Erythroblast (primary cell): Measurements from ENCODE around the gene RGL2.
A peak's percentile ranks its signal among the peaks of the same experiment; 100 is the strongest.

Experiments
- DNase-seq, 2 experiments: peaks; one replicate each; lab custom pipeline; 2025; lab: John Stamatoyannopoulos, UW
- GATA1 ChIP-seq: IDR thresholded peaks from 2 replicates; pipeline ENCODE4 v1.6.1; 2011; ENCODE audit warnings: low read depth, mild to moderate bottlenecking, control low read depth, low read length, moderate library complexity
- POLR2A ChIP-seq: IDR thresholded peaks from 2 replicates; pipeline ENCODE4 v1.6.1; 2011; ENCODE audit warnings: mild to moderate bottlenecking, low read length

The RGL2 gene

DNA sequence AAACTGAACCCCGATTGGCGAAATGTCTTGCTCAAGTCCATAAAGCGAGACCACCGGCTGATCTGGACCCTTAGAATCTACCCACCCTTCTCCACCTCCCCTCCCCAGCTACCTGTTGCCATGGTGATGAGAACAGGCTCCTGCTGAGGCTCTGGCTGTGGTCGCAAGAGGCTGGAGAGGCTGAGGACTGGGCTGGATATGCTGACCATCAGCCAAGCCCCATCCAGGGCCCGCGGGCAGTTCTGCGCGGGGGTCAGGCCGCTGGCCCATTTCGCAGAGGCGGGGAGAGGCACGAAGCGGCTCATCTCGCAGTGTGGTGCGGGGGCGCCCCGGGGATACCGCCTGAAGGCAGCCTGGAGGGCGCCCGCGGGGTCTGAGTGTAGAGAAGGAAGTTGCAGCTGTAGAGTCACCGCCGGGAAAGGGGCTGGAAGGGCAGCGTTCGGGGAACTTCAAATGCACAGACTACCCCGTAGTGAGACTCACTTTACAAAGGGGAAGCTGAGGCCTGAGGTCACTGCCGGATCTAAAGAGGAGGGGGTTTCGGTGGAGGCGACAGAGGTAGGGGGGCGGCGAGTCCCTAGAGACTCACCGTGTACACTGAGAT lies 14.5 kb upstream of the RGL2 start:
- peak; percentile 48 to 66 for DNase-seq
- TF ChIP-seq GATA1 = no peak
- TF ChIP-seq POLR2A = no peak

DNA sequence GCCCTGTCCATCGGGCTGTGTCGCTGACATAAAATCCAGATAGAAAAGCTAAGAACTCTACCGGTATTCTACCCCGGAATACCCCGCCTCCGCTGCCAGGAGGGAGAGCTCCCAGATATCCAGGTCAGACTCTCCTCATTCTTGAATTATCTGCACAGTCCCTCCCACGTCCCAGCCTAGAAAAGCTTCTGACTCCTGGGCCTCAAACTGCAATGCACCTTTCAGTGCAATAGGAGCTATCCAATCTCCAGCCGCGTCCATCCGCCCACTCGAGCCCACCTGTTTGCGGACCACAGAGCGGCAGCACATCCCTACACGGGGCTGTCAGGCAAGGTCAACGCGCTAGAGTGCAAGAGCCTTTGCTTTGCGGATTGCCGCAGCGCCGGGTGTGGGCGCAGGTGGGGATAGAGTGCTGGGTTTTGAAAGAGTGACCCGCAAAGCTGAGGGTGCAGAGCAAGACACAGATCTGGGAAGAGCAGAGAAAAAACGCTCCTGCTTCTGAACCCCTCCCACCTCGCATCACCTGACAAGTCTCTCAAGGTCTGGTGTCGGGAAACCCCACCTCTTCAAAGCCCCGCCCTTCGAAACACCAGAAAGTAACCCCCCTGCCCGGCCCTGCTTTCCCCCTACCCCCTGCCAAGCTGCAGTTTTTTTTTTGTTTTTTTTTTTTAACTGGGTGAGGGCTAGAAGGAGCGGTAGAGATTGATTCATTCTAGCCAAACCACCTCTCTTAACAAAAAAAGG lies 13.8 kb upstream of the RGL2 start:
- DNase-seq = peak; percentile 76 to 78

DNA sequence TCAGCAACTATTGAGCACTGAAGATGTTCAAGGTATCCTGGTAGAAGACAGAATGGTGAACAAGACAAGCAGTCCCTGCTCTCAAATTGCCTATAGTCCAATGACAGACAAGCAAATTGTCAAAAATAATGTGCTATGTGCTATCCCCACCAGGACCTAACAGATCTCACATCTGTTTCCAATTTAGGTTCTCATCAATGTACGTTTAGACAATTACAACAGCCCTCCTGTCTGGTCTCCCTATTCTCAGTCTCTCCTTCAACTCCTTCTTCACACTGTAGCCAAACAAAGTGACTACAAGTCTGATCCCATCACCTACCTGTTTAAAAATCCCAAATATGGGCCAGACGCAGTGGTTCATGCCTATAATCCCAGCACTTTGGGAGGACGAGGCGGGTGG lies 7.6 kb upstream of the RGL2 start:
- DNase-seq = no peak
- TF ChIP-seq POLR2A = no peak
- TF ChIP-seq GATA1 = no peak

More for the DNA sequence above, 13.8 kb upstream of the RGL2 start:
- TF ChIP-seq GATA1 (no peak), POLR2A (no peak)

DNA sequence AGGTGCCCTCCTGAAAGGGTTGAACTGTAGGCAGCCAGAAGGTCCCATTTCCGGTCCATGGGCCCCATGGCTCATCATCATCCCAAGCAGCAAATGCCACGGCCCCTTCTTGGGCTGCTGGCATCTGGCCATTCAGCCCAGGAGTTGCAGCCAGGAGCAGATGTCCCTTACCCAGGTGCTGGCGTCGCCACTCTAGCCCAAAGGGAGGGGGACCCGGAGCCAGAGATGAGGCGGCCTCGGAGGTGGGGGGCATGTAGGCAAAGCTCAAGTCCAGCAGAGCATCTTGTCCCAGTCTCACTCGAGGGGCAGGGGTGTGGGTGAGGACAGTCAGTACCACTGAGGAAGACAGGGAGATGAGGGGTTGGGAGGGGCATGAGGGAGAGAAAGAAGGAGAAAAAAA lies 6.3 kb upstream of the RGL2 start:
- TF ChIP-seq POLR2A (peak; percentile 18), GATA1 (no peak)

DNA sequence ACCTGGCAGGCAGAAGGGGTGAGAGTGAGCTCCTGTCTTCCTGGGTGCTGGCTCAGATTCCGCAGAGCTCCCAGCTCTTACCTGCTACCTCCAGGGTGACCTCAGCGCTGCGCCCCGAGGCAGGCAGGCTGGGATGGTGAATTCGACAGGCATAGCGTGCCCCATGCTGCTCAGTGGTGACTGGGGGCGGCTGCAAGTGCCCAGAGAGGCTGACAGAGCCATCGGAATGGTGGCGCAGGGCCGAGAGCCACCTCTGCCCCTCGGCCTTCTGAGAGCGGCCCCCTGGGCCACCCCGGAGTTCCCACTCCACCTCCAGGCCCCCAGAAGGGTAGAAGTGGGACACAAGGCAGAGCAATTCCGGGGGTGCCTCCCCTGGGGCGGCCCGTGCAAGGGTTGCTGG lies 5.5 kb upstream of the RGL2 start:
- no peak for DNase-seq
- no peak for TF ChIP-seq GATA1
- no peak for TF ChIP-seq POLR2A

More for the DNA sequence above, 6.3 kb upstream of the RGL2 start:
- no peak for DNase-seq

DNA sequence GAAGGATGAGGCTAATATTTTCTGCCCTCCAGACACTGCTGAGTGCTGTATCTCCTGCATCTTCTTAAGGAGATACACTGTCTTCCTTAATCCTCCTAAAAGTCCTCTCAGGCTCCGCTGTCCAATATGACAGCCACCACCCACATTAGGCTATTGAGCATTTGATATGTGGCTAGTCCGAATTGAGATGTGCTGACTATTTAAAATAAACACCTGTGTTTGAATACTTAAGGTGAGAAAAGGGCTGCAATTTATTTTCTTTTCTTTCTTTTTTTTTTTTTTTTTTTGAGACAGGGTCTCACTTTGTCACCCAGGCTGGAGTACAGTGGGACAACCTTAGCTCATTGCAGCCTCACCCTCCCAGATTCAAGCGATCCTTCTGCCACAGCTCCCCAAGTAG lies 3.1 kb upstream of the RGL2 start:
- TF ChIP-seq POLR2A (no peak), GATA1 (no peak)
- DNase-seq = no peak

DNA sequence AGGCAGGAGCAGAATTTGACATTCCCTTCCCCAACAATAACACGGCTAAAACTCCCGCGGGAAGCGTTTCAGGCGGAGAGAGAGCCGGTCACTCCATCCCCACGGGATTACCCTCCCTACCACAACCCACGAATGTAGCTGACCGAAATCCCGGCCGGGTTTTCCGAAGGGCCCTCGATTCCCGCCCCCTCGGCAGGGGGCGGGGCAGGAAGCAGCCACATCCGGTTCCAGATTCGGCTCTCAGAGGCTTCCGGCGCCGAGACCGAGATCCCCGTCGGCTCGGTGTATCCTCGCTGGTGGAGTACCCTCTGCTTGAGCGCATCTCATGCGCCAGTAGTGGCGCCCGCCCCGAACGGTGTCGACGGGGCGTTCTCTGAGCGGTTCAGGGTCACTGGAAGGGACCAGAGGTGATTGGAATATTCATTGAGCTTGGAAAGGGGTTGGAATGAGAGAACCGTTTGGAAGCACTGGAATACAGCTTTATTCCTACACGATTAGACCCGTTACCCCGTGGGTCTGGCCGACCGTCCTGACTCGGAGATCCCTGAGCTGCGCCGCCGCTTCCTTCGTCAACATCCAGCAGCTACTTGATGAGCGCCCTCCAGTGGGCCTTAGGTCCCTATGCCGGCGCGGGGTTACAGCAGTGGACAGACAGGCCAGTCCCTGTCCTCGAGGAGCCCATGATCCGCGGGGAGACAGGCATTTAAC lies 649 bp upstream of the RGL2 start:
- peak; percentile 92 to 94 for DNase-seq
- TF ChIP-seq POLR2A (peak; percentile 97), GATA1 (no peak)

DNA sequence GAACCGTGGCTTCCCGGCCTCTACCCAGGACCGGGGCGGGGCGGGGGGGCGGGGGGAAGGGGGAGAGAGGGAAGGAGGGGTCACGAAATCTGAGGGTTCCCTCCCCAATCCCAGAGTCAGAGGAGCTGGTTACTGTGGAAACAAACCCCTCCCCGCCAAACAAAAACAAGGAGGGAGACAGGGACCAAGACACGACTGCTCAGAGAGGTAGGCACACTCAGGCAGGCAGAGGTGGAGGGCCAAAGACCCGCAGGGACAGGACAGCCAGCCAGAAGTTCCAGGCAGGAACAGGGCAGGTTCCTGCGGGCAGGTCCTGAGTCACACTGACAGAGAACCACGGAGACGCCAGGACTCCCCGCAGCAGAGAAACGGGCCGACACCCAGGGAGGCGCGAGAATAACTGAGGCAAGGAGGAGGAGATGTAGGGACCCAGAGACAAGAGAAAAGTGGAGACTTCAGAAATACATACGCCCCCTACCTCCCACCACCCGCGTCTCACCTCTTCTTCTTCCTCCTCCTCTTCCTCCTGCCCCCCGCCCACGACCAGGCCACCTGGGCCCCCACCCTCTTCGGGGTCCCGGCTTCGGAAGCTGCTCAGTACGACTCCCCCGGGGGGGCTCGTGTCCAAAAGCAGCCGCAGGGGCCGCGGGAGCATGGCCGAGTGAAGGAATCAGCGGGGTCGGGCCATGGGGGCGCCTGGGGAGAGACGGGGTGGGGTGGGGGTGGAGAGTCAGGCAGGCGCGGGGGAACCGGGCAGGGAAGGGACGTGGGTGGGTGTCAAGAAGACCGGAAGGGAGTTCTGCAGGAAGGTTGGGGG lies 578 bp downstream of the RGL2 start:
- DNase-seq = peak; percentile 73 to 76
- no peak for TF ChIP-seq GATA1
- peak; percentile 72 for TF ChIP-seq POLR2A

DNA sequence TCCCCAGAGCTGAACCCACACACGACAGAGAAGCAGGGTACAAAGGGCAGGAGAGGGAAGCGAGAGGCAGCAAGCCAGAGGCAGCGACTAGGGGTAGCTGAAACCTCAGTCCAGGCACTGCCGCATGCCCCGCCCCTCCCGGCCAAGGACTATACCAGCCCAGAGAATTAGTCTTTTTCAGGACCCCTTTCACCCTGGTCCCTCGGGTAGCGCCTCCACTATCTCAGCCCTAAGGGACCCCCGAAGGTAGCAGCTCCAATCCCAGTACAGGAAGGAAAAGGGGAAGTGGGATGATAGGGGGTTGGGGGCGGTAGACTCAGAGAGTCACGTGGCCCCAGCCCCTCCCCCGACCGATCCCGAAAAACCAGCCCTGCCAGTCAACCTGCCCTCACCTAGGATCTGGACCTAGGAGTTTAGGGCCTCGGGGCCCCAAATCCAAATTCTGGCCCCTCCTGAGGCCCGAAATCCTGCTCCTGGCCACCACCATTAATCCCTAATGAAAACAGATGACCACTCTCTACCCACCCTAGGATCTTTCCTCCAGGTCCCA lies 1.3 kb downstream of the RGL2 start:
- no peak for DNase-seq
- TF ChIP-seq GATA1 = no peak
- TF ChIP-seq POLR2A = no peak

DNA sequence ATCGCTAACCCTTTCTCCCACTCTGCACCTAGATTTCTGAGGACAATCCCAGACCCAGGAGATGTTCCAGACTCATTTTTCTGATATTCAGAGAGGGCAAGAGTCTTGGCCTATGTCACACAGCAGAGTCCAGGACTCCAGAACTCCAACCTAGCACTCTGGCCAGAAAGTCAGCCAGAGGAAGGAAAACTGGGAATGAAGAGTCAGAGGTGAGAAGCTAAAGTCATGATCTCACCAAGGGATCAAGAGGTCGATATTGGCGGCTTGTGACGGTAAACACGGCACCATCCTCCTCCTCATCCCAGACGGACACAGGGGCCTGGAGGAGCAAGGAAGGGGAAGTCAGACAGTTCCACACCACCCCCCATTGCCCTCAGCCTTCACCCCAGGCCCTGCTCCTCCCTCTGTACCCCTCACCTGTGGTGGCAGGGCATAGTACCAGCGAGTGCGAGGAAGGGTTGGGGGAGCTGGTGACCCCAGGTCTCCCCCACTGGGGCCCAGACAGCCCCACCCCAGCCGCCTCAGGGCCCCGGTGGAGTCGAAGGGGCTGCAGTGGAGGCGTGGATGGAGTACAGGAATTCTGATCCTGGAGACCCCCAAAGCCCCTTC lies 1.8 kb downstream of the RGL2 start:
- DNase-seq = no peak
- TF ChIP-seq POLR2A (no peak), GATA1 (no peak)

DNA sequence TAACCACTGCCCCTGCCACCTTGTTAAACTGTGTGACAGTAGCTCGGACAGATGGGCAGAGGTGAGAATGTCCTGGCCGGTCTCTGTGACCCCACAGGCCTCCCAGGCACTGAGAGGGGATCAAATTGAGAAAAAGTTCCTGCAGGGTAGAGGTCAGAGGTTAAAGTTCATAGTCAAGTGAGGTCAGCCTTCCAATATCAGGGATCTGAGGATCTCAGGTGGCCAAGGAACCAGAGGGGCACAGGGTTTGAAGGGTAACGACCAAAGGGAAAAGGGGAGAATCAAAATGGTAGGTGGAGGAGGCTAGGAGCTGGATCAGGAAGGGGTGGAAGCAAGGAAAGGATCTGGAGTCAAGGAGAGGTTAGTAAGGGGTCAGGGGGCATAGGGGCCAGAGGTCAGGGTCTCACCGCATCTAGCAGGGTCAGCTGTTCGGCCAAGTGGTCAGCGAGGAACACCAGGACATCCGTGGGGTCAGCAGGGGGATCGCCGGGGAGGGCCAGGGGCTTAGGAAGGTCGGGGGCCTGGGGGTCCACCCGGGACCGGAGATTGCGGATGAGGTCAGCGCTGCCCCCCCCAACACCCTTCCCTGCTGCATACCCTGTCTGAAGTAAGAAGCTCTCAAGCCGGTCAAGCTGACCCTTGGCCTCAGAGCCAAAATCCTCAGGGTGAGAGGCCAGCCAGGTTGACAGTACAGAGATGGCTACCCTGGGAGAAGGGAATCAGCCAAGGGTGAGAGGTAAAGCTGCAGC lies 2.9 kb downstream of the RGL2 start:
- TF ChIP-seq POLR2A (no peak), GATA1 (no peak)
- DNase-seq = no peak

DNA sequence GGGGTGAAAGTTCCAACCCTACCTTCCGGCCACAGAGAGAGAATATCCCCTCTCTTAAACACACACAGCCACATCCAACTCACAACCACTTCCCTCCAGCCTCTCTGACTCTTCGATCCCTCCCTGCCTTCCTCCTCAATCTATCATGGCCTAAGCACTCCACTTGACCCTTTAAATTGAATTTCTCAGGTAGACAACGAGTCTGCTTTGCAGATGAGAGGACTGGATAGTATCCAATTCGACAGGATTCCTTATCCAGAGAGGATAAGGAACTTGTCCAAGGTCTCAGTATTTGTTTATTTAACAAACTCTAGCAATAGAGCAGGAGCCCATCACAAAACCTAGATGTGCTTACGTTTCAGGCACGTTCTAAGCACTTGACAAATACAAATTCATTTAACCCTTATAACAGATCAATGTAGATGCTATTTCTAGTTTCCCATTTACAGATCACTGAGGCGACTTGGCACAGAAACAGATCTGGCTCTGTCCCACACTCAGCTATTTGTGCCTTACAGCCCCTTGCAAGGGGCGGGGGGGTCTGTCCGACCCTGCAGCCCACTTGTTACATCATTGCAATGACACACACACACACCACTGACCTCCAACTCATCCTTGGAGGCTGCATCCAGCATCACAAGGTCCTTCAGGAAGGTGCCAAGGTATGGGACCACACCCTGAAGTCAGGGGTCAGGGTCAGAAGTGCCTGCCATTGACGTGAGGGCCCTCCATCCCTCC lies 4.5 kb downstream of the RGL2 start:
- DNase-seq = no peak
- TF ChIP-seq GATA1 (no peak), POLR2A (no peak)
